Activated T-cell treated with anti-CD3 and anti-CD28 coated beads, Interleukin-2, amount 50 U/mL, for 72 hours (primary cell): ENCODE measurements around the gene PBX1. TPM values are rescaled to one million over a fixed set of nuclear protein-coding genes. Genes with fewer than 3 reads are reported as not detected.
A peak's percentile ranks its signal among the peaks of the same experiment; 100 is the strongest.

Experiments
- ATAC-seq, 2 donors: fragments of 150-1000 bp; cut with Tn5 transposase; replicated peaks in 1 of 2; 2 replicates each; pipeline ENCODE4 v1.10.0; 2021; ENCODE audit warnings: moderate library complexity in 2 of 2, mild to moderate bottlenecking in 1 of 2
- DNase-seq, 2 donors: peaks; one replicate each; pipeline ENCODE4 v3.0.0; 2021 to 2022; ENCODE audit warnings: mixed read lengths in 1 of 2
- H3K27ac Mint-ChIP-seq: one replicate; pipeline ENCODE4 v1.8.0; 2022; ENCODE audit warnings: mild to moderate bottlenecking, moderate library complexity, mixed read lengths
- H3K27me3 Mint-ChIP-seq: one replicate; pipeline ENCODE4 v1.8.0; 2022; ENCODE audit warnings: low read depth, mixed read lengths
- H3K36me3 Mint-ChIP-seq, 2 donors: one replicate each; pipeline ENCODE4 v1.8.0; 2022; ENCODE audit warnings: mixed read lengths in 2 of 2, mild to moderate bottlenecking in 1 of 2; ENCODE audit not compliant: insufficient read depth in 2 of 2
- H3K4me1 Mint-ChIP-seq: one replicate; pipeline ENCODE4 v1.8.0; 2022; ENCODE audit warnings: low read depth, mixed read lengths
- H3K4me3 Mint-ChIP-seq, 2 donors: one replicate each; pipeline ENCODE4 v1.8.0; 2022; ENCODE audit warnings: mild to moderate bottlenecking in 2 of 2, mixed read lengths in 2 of 2, moderate library complexity in 2 of 2
- H3K9me3 Mint-ChIP-seq, 2 donors: one replicate each; pipeline ENCODE4 v1.8.0; 2022; ENCODE audit warnings: mixed read lengths in 2 of 2
- total RNA-seq, 2 donors: library from RNA; stranded (reverse); gene quantifications; one replicate each; pipeline ENCODE4 v1.2.3, GENCODE V29; 2022

Gene PBX1
- total RNA-seq, 2 donors from 2014 or later: 0.62 to 0.74 TPM

DNA sequence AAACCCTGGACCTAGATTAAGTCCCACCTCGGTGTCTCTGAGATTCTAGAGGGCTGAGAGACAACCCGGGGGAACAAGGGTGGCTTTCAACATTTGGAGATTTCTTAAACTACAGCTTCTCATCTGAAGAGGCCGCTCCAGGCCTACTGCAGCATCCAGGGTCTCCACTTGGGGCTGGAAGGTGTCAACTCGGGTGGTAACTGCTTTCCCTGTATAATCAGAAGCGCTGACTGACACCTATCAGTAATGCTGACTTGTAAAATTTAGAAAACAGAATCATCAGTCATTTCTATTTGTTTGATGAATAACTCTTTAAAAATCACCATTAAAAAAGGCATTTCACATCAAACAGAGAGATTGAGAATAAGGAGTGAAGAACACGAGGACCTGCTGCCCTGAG, 226.0 kb downstream of the PBX1 start:
- H3K9me3 Mint-ChIP-seq: no peaks in the 10 kb centered on the region
- DNase-seq: no peak
- no peak overlapping the region for H3K27ac Mint-ChIP-seq
- H3K27me3 Mint-ChIP-seq: peaks cover 8% of the 10 kb centered on the region
- no peaks in the 10 kb centered on the region for H3K36me3 Mint-ChIP-seq
- H3K4me1 Mint-ChIP-seq: no peaks in the 10 kb centered on the region
- no peak for ATAC-seq
- no peak overlapping the region for H3K4me3 Mint-ChIP-seq

DNA sequence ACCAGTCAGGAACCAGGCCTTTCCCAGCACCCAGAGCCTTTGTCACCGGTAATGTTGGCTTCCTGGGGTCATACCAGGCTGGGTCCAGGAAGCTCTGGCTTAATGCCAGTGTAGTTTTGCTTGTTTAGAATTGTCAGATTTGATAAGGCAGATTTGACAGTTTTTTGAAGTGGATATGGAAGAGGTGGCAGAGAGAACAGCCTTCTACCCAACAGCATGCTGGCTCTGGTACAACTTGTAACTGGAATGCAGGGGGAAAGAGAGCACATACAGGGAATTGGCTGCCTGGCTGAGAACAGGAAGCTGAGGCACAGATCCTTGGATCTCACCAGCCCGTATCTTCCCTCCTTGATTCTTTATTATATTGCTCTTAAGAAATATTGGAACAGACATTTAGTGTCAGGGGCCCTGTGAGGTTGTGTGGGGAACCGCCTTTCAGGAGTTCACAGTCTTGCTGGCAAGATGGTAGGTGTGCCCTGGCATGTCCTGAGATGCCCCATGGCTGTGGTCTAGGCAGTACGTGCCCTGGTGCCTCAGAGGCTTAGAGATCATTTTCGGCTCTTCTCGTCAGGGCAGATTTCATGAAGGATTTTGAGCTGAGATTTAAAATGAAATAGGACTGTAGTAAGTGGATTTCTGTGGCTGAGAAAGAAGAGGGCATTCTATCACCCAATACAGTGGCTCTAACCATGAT, 227.0 kb downstream of the PBX1 start:
- no peaks in the 10 kb centered on the region for H3K4me1 Mint-ChIP-seq
- no peak overlapping the region for H3K4me3 Mint-ChIP-seq
- DNase-seq (no peak), ATAC-seq (no peak)
- H3K27me3 Mint-ChIP-seq: peaks cover 8% of the 10 kb centered on the region
- no peak overlapping the region for H3K27ac Mint-ChIP-seq
- H3K36me3 Mint-ChIP-seq: no peaks in the 10 kb centered on the region
- H3K9me3 Mint-ChIP-seq: no peaks in the 10 kb centered on the region

DNA sequence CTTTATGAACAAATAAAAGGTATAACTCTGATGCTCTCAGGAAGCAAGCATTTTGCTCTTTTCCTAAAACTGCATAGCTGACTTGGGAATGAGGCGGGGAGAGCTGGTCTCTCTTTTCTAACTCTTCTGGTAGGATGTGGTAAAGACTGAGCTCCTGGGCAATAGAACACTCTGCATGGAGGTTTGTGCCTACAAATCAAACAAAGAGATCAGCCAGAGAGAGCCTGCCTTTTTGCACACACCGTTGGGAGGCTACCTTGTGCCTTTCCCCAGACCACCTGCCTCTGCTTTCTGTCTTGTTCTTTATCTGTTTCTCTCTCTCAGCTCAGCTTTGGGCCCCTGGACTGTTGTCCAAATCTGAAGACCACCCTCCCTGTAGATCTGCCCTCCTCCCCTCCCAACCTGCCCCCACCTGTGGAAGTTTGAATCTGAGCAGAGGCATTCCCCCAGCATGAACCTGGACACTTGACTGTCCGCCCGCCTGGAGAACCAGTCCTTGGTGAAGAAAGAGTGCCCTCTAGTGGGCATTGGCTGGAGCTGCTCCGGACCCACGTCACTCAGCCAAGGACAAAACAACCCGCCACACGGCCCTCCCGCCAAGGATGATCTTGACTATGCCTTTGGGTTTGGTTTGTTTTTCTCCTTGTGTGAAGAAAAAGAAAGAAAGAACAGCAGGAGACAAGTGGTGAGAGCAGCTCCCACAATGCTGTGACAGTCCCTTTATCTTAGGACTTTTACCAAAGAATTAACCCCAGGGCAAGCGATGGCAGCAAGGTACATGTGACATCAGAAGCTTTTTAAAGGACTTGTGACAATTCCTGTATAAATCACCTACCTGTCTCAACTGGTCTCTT, 228.2 kb downstream of the PBX1 start:
- Mint-ChIP-seq H3K36me3 (no peaks in the 10 kb centered on the region), H3K4me1 (no peaks in the 10 kb centered on the region), H3K27ac (no peak overlapping the region), H3K4me3 (no peak overlapping the region), H3K9me3 (no peaks in the 10 kb centered on the region), H3K27me3 (peaks cover 8% of the 10 kb centered on the region)
- DNase-seq: peak; percentile 52 to 61
- peak; percentile 55 to 60 for ATAC-seq

DNA sequence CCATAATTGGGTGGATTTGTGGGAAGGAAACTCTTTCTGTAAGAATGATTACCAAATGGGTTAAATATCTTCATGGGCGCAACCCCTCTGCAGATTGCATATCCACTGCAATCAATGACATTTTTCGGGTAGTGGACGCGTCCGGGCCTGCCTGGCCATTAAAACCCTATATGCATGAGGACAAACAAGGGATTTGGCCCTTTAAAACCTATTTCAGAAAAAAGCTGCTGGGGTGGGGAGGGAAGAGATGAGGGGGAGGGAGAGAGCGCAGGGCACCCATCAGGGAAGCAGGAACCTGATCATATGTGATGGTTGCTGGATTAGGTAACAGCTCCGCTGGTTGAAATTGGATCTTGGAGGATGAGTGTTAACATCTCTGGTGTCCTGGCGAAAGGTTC, 228.8 kb downstream of the PBX1 start:
- Mint-ChIP-seq H3K9me3 (no peaks in the 10 kb centered on the region), H3K27ac (no peak overlapping the region), H3K4me3 (no peak overlapping the region), H3K27me3 (peaks cover 8% of the 10 kb centered on the region), H3K4me1 (no peaks in the 10 kb centered on the region), H3K36me3 (no peaks in the 10 kb centered on the region)
- no peak for ATAC-seq
- DNase-seq: no peak

DNA sequence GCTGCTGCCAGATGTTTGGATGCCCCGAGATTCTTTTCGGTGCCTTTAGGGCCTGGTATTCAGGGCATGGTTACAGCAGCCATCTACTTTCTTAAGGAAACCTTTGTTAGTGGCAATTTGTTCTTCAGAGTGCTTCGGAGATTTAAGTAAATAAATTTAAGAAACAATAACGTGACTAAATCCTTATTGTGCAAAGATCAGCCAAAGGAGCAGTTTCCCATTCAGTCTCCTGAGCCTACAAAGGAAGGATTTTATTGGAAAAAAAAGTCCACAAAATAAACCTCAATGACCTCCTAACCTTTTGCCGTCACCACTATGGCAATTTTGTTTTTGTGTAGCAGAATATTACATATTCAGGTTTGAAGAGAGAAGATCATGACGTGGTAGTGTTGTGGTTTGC, 231.1 kb downstream of the PBX1 start:
- Mint-ChIP-seq H3K36me3 (no peaks in the 10 kb centered on the region), H3K27me3 (peaks cover 8% of the 10 kb centered on the region), H3K4me1 (no peaks in the 10 kb centered on the region), H3K4me3 (no peak overlapping the region), H3K9me3 (no peaks in the 10 kb centered on the region), H3K27ac (no peak overlapping the region)
- DNase-seq: no peak
- no peak for ATAC-seq

DNA sequence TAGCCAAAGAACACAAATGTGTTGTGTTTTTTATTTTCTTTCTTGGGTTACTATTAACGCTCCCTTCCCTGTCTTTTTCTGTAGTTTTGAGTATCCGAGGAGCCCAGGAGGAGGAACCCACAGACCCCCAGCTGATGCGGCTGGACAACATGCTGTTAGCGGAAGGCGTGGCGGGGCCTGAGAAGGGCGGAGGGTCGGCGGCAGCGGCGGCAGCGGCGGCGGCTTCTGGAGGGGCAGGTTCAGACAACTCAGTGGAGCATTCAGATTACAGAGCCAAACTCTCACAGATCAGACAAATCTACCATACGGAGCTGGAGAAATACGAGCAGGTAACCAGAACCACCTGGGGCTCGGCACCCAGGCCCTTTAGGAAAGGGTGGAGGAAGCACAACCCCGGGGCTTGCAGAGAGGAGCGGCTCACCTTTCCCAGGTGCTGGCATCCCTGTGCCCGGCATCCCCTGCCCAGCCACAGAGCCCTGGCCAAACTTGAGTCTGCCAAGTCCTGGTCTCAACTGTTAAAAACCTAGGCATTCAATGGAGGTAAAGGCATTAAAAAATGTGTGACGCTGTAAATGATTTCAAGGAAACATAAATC, 233.5 kb downstream of the PBX1 start:
- Mint-ChIP-seq H3K4me3 (no peak overlapping the region), H3K4me1 (no peaks in the 10 kb centered on the region), H3K27ac (no peak overlapping the region), H3K36me3 (no peaks in the 10 kb centered on the region), H3K27me3 (peaks cover 2% of the 10 kb centered on the region), H3K9me3 (no peaks in the 10 kb centered on the region)
- DNase-seq (no peak), ATAC-seq (no peak)

DNA sequence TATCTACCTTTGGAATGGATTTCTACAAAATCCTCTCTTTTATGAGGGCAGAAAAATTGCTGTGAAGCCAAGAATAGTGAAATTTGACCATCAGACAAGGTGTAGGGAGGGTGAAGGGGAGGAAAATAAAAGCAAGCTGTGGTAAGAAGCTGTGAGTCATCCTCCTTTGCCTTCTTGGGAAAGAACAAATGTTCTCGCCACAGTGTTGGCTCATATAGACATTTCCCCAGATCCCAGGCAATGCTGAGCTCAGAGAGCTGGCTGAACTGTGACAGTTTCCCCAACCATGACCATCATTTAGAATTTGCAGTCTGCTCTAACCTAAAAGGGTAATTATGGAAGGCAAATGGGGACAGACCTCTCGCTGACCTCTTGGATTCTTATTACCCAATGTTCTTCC, 235.4 kb downstream of the PBX1 start:
- ATAC-seq (no peak), DNase-seq (no peak)
- no peaks in the 10 kb centered on the region for H3K4me1 Mint-ChIP-seq
- no peak overlapping the region for H3K4me3 Mint-ChIP-seq
- H3K36me3 Mint-ChIP-seq: no peaks in the 10 kb centered on the region
- no peaks in the 10 kb centered on the region for H3K27me3 Mint-ChIP-seq
- H3K27ac Mint-ChIP-seq: no peak overlapping the region
- no peaks in the 10 kb centered on the region for H3K9me3 Mint-ChIP-seq

DNA sequence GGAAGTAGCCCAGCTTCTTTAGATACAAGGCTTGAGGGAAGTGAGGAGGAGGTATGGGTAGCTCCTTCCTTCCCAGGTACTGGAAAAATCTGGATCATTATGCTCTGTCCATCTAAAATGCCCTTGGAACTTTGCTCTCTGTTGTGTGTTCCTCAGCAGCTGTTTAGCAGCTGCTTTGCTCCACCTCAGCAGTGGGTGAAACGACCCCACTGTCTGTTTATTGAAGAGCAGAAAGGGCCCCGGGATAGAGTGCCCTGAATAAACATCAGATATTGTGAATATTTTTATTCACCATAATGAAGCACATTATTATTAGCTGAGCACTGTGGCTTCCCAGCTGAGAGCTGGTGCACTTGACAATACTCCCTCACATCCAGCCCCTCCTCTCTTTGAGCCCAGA, 237.9 kb downstream of the PBX1 start:
- no peaks in the 10 kb centered on the region for H3K36me3 Mint-ChIP-seq
- H3K27me3 Mint-ChIP-seq: no peaks in the 10 kb centered on the region
- no peaks in the 10 kb centered on the region for H3K9me3 Mint-ChIP-seq
- no peaks in the 10 kb centered on the region for H3K4me1 Mint-ChIP-seq
- no peak overlapping the region for H3K27ac Mint-ChIP-seq
- no peak overlapping the region for H3K4me3 Mint-ChIP-seq
- ATAC-seq: no peak
- no peak for DNase-seq

DNA sequence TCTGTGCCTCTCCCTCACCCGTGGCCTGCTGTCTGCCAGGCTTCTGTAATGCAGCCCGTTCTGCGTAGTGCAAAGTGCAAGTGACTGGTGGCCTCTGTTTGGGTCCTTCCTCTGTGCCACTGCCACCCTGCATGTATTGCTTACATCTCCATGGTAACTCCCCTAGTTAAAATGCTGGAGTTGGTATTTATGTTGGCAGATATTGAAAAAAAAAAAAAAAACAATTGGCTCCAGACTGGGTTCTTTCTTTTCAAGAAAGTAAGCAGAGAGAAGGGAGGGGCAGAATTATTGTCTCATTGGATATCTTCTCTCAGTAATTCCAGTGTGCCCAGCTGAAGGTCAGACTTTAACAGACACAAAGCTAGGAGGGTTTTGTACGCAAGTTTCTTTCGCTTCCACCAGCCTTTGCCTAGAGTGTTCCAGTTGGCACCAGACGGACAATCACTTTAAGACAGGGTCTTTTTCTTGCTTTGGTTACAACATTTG, 242.3 kb downstream of the PBX1 start:
- no peak for DNase-seq
- H3K4me3 Mint-ChIP-seq: no peak overlapping the region
- no peaks in the 10 kb centered on the region for H3K36me3 Mint-ChIP-seq
- ATAC-seq: no peak
- peaks cover 7% of the 10 kb centered on the region for H3K27me3 Mint-ChIP-seq
- H3K9me3 Mint-ChIP-seq: no peaks in the 10 kb centered on the region
- H3K4me1 Mint-ChIP-seq: no peaks in the 10 kb centered on the region
- H3K27ac Mint-ChIP-seq: no peak overlapping the region

DNA sequence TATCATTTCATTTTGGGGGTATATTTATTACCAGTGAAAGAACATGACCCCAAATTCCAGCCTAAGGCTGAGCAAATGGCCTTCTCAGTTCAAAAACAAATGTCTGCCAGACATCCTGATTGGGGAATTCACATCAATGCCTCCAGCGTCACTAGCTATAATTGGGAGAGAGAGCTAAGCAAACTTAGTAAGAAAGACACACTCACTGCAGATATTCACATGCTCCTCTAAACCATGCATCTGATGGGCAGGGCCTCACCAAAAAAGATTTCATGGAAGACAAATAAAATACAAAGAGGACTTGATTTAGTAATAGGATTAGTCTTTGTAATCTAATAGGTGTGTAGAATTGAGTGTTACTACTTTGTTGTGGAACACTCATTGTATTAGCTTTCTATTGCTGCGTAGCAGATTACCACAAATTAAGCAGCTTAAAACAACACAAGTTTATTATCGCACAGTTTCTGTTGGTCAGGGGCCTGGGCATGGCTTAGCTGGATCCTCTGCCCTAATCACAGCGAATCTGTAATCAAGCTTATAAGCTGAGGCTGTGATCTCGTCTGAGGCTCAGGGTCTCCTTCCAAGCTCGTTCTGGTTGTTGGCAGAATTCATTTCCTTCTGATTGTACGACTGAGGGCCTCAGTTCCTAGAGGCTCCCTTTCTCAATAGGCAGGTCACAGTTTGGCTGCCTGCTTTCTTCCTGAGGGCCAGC, 243.0 kb downstream of the PBX1 start:
- H3K9me3 Mint-ChIP-seq: no peaks in the 10 kb centered on the region
- ATAC-seq (no peak), DNase-seq (no peak)
- no peaks in the 10 kb centered on the region for H3K4me1 Mint-ChIP-seq
- H3K36me3 Mint-ChIP-seq: no peaks in the 10 kb centered on the region
- H3K27me3 Mint-ChIP-seq: peaks cover 7% of the 10 kb centered on the region
- no peak overlapping the region for H3K4me3 Mint-ChIP-seq
- H3K27ac Mint-ChIP-seq: no peak overlapping the region

DNA sequence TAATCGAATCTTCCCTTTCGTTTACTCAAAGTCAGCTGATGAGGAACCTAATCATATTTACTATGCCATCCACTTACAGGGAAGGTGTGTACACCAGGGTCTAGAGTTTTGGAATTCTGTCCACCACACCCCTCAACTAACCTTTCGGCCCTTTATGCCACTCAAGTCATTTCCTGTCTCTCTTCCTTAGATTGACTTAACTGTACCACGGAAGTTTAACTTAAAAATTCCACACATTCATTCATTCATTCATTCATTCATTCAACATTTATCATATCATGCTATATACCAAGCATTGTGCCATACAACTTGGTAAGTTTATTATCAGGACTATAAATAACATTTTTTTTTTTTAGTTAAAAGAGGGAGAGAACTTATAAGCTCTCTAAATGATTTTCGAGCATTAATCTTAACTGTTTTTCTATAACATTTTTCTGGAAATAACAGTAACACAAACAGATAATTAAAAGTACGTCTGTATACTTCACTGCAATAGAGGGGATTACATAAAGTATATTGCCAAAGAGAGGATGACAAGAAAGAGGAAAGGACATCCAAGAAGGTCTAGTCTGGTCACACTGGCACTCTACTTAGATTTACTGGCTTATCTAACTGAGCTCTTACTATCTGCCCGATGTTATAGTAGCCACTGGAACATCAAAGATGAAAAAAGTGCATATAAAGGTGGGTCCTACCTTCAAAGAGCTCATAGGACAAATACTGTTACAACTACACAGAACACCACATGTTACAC, 243.7 kb downstream of the PBX1 start:
- H3K27me3 Mint-ChIP-seq: peaks cover 7% of the 10 kb centered on the region
- no peak overlapping the region for H3K27ac Mint-ChIP-seq
- H3K36me3 Mint-ChIP-seq: no peaks in the 10 kb centered on the region
- DNase-seq (no peak), ATAC-seq (no peak)
- no peak overlapping the region for H3K4me3 Mint-ChIP-seq
- no peaks in the 10 kb centered on the region for H3K4me1 Mint-ChIP-seq
- no peaks in the 10 kb centered on the region for H3K9me3 Mint-ChIP-seq

DNA sequence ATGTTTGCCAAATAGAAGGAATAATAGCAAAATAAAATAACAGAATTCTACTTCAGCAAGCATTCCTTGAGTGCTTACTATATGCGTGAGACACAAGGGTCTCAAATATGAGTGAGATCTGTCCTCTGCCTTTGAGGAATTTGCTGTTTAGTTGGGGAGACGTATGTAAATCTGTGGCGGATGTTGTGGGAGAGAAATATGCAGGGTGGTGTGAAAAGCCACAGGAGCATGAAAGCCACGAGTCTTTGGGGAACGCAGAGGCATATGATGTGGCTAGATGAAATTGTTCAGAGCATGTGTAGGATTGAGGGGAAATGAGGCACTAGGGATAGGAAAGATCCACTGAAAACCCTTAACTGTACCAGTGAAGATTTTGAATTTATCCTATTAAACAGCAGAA, 244.4 kb downstream of the PBX1 start:
- H3K27me3 Mint-ChIP-seq: peaks cover 7% of the 10 kb centered on the region

More for the DNA sequence above, 244.4 kb downstream of the PBX1 start:
- no peaks in the 10 kb centered on the region for H3K36me3 Mint-ChIP-seq
- no peaks in the 10 kb centered on the region for H3K4me1 Mint-ChIP-seq
- no peak overlapping the region for H3K4me3 Mint-ChIP-seq
- ATAC-seq: no peak
- no peaks in the 10 kb centered on the region for H3K9me3 Mint-ChIP-seq
- no peak for DNase-seq
- no peak overlapping the region for H3K27ac Mint-ChIP-seq
